Measurements from ENCODE around the gene ERICH4. TPM values are rescaled to one million over a fixed set of nuclear protein-coding genes. Genes with fewer than 3 reads are reported as not detected.
A peak's percentile ranks its signal among the peaks of the same experiment; 100 is the strongest.

Gene ERICH4
- total and polyA plus RNA-seq, 7 experiments from 2014 or later = not detected

DNA sequence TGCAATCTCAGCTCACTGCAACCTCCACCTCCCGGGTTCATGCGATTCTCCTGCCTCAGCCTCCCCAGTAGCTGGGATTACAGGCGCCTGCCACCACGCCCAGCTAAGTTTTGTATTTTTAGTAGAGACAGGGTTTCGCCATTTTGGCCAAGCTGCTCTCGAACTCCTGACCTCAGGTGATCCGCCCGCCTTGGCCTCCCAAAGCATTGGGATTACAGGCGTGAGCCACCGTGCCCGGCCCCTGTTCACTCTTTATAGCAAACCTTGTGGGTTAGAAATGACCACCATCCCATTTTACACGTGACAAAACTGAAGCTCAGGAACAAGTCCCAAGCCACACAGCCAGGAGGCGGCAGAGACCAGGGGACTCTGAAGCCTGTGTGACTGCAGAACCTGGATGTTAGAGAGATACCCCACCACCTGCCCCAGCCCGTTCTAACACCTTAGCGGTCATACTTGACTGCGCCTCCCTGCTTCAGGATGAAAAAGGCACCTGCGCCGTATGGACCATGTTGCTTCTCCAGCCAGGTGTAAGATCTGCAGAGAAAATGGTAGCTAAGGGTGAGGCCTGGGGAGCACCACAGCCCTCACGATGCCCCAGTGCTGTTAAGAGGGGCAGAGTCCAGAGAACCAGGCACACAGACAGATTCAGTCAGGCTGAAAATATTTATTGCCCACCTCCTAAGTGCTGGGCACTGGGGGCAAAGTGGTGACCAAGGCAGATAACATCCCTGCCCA, 6.9 kb upstream of the ERICH4 start:
- Histone ChIP-seq H3K9me3 (ENCODE audit: control insufficient read depth in 2 of 3, low read length in 3 of 3) (no peaks in the 10 kb centered on the region), H3K36me3 (ENCODE audit: control insufficient read depth in 2 of 3, insufficient read depth in 3 of 3, low read length in 3 of 3) (peaks cover 0 to 42% (median 8%) of the 10 kb centered on the region in 3 experiments), H3K27ac (ENCODE audit: low read depth, low read length) (no peak overlapping the region), H3K27me3 (ENCODE audit: control insufficient read depth in 2 of 2, insufficient read depth in 2 of 2, low read length in 2 of 2) (no peaks in the 10 kb centered on the region), H3K4me3 (ENCODE audit: low read length) (no peak overlapping the region), H3K4me1 (ENCODE audit: control insufficient read depth in 2 of 2, insufficient read depth in 2 of 2, low read length in 2 of 2) (peaks cover 7 to 12% of the 10 kb centered on the region in 2 donors)
- peak overlapping the region in 1 of 10 donors; percentile 52 for H3K4me3 Mint-ChIP-seq
- peaks cover 4 to 26% (median 14%) of the 10 kb centered on the region in 7 donors for H3K4me1 Mint-ChIP-seq
- H3K27me3 Mint-ChIP-seq = no peaks in the 10 kb centered on the region
- peak overlapping the region in 1 of 9 donors; percentile 62 for H3K27ac Mint-ChIP-seq
- DNase-seq (no peak), ATAC-seq (no peak)
- intact Hi-C loops (cut with micrococcal nuclease) = loop anchor here in 1 of 2 donors (10.0 kb wide), 1 partner anchor 121 kb away; the partner anchor contains the start of gene CCDC97
- CTCF ChIA-PET = interaction anchor here (0.6 kb wide), 1 partner anchor 16 kb away, joined by 5 read pairs; no protein-coding TSS in a partner anchor
- H3K36me3 Mint-ChIP-seq = peaks cover 3 to 26% (median 9%) of the 10 kb centered on the region in 5 donors
- POLR2A ChIA-PET = interaction anchor here (0.6 to 4.1 kb wide), 4 partner anchors 8 to 79 kb away, joined by 3 to 14 read pairs (median 4); partner anchors contain the start of gene B3GNT8
- no peaks in the 10 kb centered on the region for H3K9me3 Mint-ChIP-seq

DNA sequence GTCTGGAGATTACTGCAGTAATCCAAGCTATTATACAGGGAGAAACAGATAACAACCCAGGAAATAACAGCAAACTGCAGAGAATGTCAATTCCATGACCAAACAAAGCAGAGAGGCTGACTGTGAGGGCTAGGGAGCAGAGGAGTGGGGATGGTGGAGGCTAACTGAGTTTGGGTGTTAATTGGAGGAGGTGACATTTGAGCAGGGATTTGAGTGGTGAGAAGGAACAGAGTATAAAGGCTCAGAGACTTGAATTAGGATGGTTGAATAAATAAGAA, 6.3 kb upstream of the ERICH4 start:
- Histone ChIP-seq H3K36me3 (ENCODE audit: control insufficient read depth in 2 of 3, insufficient read depth in 3 of 3, low read length in 3 of 3) (peaks cover 0 to 37% (median 7%) of the 10 kb centered on the region in 3 experiments), H3K4me3 (ENCODE audit: low read length) (no peak overlapping the region), H3K9me3 (ENCODE audit: control insufficient read depth in 2 of 3, low read length in 3 of 3) (no peaks in the 10 kb centered on the region), H3K27me3 (ENCODE audit: control insufficient read depth in 2 of 2, insufficient read depth in 2 of 2, low read length in 2 of 2) (no peaks in the 10 kb centered on the region), H3K4me1 (ENCODE audit: control insufficient read depth in 2 of 2, insufficient read depth in 2 of 2, low read length in 2 of 2) (peaks cover 7 to 12% of the 10 kb centered on the region in 2 donors), H3K27ac (ENCODE audit: low read depth, low read length) (no peak overlapping the region)
- ChIA-PET POLR2A (interaction anchor here (0.6 to 4.1 kb wide), 4 partner anchors 8 to 1890 kb away, joined by 3 to 14 read pairs (median 5); partner anchors contain the start of gene B3GNT8), CTCF (no interaction called here)
- Mint-ChIP-seq H3K4me3 (peak overlapping the region in 1 of 10 donors; percentile 52), H3K4me1 (peaks cover 4 to 29% (median 12%) of the 10 kb centered on the region in 7 donors), H3K9me3 (no peaks in the 10 kb centered on the region), H3K36me3 (peaks cover 3 to 26% (median 9%) of the 10 kb centered on the region in 5 donors), H3K27ac (peak overlapping the region in 1 of 9 donors; percentile 5), H3K27me3 (no peaks in the 10 kb centered on the region)
- ATAC-seq = no peak
- DNase-seq = no peak
- intact Hi-C loops (cut with micrococcal nuclease) = loop anchor here in 1 of 2 donors (10.0 kb wide), 1 partner anchor 122 kb away; the partner anchor contains the start of gene CCDC97

DNA sequence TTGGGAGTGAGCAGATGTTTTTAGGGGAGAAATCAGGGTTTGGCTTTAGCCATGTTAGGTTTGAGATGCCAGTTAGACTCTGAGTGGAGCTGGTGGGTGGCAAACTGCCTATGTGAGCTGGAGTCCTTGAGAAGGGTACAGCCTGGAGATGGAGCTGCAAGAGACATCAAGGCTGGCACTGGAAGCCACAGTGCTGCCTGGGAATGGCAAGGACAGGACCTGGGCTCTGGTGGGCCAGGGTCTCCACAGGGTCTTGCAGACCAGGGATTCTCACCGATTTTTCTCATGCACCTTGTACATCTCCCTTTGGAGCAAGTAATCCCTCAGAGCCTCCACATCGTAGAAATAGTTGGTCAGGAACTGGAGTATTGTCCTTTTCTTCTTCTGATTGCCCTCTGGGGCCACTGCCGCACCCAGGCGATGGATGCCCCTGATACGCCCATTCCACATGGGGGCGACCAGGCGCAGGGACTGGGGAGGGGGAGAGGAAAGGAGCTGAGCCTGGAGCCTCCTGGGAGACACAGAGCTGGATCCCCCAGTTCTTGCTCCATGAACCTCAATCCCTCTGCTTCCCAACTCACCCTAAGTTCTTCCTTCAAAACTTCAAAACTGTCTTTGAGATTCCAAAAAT, 4.9 kb upstream of the ERICH4 start:
- DNase-seq (no peak), ATAC-seq (no peak)
- intact Hi-C loops (cut with micrococcal nuclease) = loop anchor here in 1 of 2 donors (10.0 kb wide), 1 partner anchor 123 kb away; the partner anchor contains the start of gene CCDC97
- peaks cover 0 to 23% (median 0%) of the 10 kb centered on the region in 3 experiments for H3K36me3 ChIP-seq (ENCODE audit: control insufficient read depth in 2 of 3, insufficient read depth in 3 of 3, low read length in 3 of 3)
- ChIA-PET CTCF (interaction anchor here (0.6 kb wide), 1 partner anchor 395 kb away, joined by 3 read pairs; no protein-coding TSS in a partner anchor), POLR2A (interaction anchor here (0.6 to 4.1 kb wide), 2 partner anchors 10 to 39 kb away, joined by 3 to 14 read pairs; partner anchors contain the start of gene B3GNT8)
- no peak overlapping the region for H3K4me3 ChIP-seq (ENCODE audit: low read length)
- no peak overlapping the region for H3K27ac ChIP-seq (ENCODE audit: low read depth, low read length)
- peaks cover 0 to 13% (median 3%) of the 10 kb centered on the region in 5 donors for H3K36me3 Mint-ChIP-seq
- H3K4me3 Mint-ChIP-seq = peak overlapping the region in 9 of 10 donors; percentile 6 to 80 (median 72)
- H3K27ac Mint-ChIP-seq = peak overlapping the region in 5 of 9 donors; percentile 56 to 88 (median 73)
- no peaks in the 10 kb centered on the region for H3K27me3 Mint-ChIP-seq
- H3K4me1 ChIP-seq (ENCODE audit: control insufficient read depth in 2 of 2, insufficient read depth in 2 of 2, low read length in 2 of 2) = peaks cover 7 to 12% of the 10 kb centered on the region in 2 donors
- H3K9me3 Mint-ChIP-seq = no peaks in the 10 kb centered on the region
- H3K27me3 ChIP-seq (ENCODE audit: control insufficient read depth in 2 of 2, insufficient read depth in 2 of 2, low read length in 2 of 2) = no peaks in the 10 kb centered on the region
- no peaks in the 10 kb centered on the region for H3K9me3 ChIP-seq (ENCODE audit: control insufficient read depth in 2 of 3, low read length in 3 of 3)
- peaks cover 4 to 27% (median 10%) of the 10 kb centered on the region in 7 donors for H3K4me1 Mint-ChIP-seq

DNA sequence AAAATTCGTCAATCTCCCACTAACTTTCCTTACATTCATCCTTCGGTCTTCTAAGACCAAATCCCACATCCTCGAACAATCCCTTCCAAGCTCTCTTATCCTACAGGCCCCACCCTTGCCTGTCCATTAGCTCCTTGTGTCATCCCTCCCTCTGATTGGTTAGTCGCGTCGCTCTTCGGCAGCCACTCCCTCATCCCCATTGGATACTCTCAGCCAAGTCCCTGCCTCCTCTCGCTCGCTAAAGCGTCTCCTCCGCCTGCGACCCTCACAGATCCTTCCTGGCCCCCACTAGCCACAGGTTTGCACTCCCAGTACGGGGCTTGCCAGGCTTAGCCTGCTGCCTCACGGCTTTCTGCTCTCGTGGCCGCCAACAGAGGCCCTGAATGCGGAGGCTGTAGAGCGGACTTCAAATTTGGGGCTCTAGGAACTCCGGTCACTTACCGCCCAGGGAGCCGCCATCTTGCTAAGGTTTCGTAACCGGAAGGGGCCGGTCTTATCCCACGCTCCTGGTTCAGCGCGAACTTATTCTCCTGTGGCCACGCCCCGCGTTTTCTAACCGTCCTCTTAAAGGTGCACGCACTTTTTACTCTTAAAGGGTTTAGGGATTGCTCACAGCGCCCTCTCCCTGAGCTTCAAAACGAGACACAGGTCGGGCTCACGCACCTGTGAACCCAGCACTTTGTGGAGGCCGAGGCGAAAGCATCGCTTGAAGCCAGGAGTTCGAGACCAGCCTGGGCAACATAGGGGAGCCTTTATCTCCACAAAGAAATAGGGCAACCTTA, 3.3 kb upstream of the ERICH4 start, which contains the start of gene DMAC2:
Gene DMAC2, minus strand, starts transcription at position 472 of the 782 bp plus-strand sequence. Its CDS starts 13 bp downstream, at position 459.
- POLR2A ChIA-PET = interaction anchor here (0.6 to 4.1 kb wide), 11 partner anchors 9 to 177 kb away, joined by 3 to 14 read pairs (median 4); partner anchors contain the start of genes B3GNT8 and B9D2
- ATAC-seq (peak; percentile 100), DNase-seq (peak; percentile 65 to 94 (median 88))
- Histone ChIP-seq H3K27me3 (ENCODE audit: control insufficient read depth in 2 of 2, insufficient read depth in 2 of 2, low read length in 2 of 2) (no peaks in the 10 kb centered on the region), H3K36me3 (ENCODE audit: control insufficient read depth in 2 of 3, insufficient read depth in 3 of 3, low read length in 3 of 3) (peaks cover 0 to 16% (median 0%) of the 10 kb centered on the region in 3 experiments), H3K9me3 (ENCODE audit: control insufficient read depth in 2 of 3, low read length in 3 of 3) (no peaks in the 10 kb centered on the region), H3K4me1 (ENCODE audit: control insufficient read depth in 2 of 2, insufficient read depth in 2 of 2, low read length in 2 of 2) (peaks cover 7 to 12% of the 10 kb centered on the region in 2 donors), H3K4me3 (ENCODE audit: low read length) (peak within 1 kb of the TSS; percentile 96), H3K27ac (ENCODE audit: low read depth, low read length) (peak within 1 kb of the TSS; percentile 85)
- H3K36me3 Mint-ChIP-seq = peaks cover 0 to 13% (median 3%) of the 10 kb centered on the region in 5 donors
- intact Hi-C loops (cut with micrococcal nuclease) = loop anchor here (1.0 to 10.0 kb wide), 11 partner anchors 12 to 723 kb away; partner anchors contain the start of genes BCKDHA (in 2 of the 2), CCDC97 (in 2 of the 2), EXOSC5 (in 2 of the 2) and B3GNT8 (in 1 of the 2)
- H3K4me1 Mint-ChIP-seq = peaks cover 4 to 25% (median 6%) of the 10 kb centered on the region in 7 donors
- CTCF ChIA-PET = interaction anchor here (0.6 to 2.1 kb wide), 11 partner anchors 8 to 1518 kb away, joined by 3 to 7 read pairs (median 4); partner anchors contain the start of gene TGFB1
- peak within 1 kb of the TSS in 2 of 10 donors; percentile 49 to 54 for H3K4me3 Mint-ChIP-seq
- H3K27ac Mint-ChIP-seq = peak within 1 kb of the TSS in 5 of 9 donors; percentile 3 to 89 (median 56)
- no peaks in the 10 kb centered on the region for H3K9me3 Mint-ChIP-seq
- peaks cover 0 to 2% (median 0%) of the 10 kb centered on the region in 5 donors for H3K27me3 Mint-ChIP-seq

DNA sequence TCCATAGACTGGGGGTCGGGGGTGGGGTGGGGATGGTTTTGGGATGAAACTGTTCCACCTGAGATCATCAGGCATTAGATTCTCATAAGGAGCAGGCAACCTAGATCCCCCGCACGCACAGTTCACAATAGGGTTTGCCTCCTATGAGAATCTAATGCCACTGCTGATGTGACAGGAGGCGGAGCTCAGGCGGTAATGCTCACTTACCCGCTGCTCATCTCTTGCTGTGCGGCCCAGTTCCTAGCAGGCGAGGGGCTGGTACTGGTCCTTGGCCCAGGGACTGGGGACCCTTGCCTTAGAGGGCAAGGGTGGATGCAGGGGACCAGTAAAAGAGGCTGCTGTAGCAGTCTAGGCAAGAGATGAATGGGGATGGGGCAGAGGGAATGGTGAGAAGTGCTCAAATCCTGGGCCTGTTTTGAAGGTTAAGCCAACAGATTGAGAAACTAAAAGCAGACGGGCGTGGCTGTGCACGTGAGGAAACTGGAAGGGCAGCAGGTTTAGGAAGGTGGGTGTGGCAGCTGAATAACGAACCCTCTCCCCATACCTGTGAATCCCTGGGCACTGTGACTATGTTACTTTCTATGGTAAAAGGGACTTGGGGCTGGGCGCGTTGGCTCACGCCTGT, 1.5 kb upstream of the ERICH4 start:
- no peak for DNase-seq
- peaks cover 0 to 2% (median 0%) of the 10 kb centered on the region in 5 donors for H3K27me3 Mint-ChIP-seq
- Histone ChIP-seq H3K36me3 (ENCODE audit: control insufficient read depth in 2 of 3, insufficient read depth in 3 of 3, low read length in 3 of 3) (peaks cover 0 to 10% (median 0%) of the 10 kb centered on the region in 3 experiments), H3K9me3 (ENCODE audit: control insufficient read depth in 2 of 3, low read length in 3 of 3) (no peaks in the 10 kb centered on the region), H3K4me1 (ENCODE audit: control insufficient read depth in 2 of 2, insufficient read depth in 2 of 2, low read length in 2 of 2) (peaks cover 7 to 12% of the 10 kb centered on the region in 2 donors), H3K4me3 (ENCODE audit: low read length) (no peak overlapping the region), H3K27ac (ENCODE audit: low read depth, low read length) (no peak overlapping the region), H3K27me3 (ENCODE audit: control insufficient read depth in 2 of 2, insufficient read depth in 2 of 2, low read length in 2 of 2) (no peaks in the 10 kb centered on the region)
- no peaks in the 10 kb centered on the region for H3K9me3 Mint-ChIP-seq
- H3K36me3 Mint-ChIP-seq = peaks cover 0 to 8% (median 3%) of the 10 kb centered on the region in 5 donors
- POLR2A ChIA-PET = interaction anchor here (1.6 kb wide), 1 partner anchor 108 kb away, joined by 3 read pairs; no protein-coding TSS in a partner anchor
- H3K27ac Mint-ChIP-seq = no peak overlapping the region
- intact Hi-C loops (cut with micrococcal nuclease) = loop anchor here (2.0 to 5.0 kb wide), 3 partner anchors 179 to 725 kb away; partner anchors contain the start of genes COQ8B (in 1 of the 2) and ITPKC (in 1 of the 2)
- H3K4me3 Mint-ChIP-seq = no peak overlapping the region
- peaks cover 4 to 24% (median 6%) of the 10 kb centered on the region in 7 donors for H3K4me1 Mint-ChIP-seq
- ATAC-seq = no peak
- CTCF ChIA-PET = no interaction called here

All from naive thymus-derived CD4-positive, alpha-beta T cell (primary cell).